ENCODE data around the gene CEP170B.

Gene CEP170B

DNA sequence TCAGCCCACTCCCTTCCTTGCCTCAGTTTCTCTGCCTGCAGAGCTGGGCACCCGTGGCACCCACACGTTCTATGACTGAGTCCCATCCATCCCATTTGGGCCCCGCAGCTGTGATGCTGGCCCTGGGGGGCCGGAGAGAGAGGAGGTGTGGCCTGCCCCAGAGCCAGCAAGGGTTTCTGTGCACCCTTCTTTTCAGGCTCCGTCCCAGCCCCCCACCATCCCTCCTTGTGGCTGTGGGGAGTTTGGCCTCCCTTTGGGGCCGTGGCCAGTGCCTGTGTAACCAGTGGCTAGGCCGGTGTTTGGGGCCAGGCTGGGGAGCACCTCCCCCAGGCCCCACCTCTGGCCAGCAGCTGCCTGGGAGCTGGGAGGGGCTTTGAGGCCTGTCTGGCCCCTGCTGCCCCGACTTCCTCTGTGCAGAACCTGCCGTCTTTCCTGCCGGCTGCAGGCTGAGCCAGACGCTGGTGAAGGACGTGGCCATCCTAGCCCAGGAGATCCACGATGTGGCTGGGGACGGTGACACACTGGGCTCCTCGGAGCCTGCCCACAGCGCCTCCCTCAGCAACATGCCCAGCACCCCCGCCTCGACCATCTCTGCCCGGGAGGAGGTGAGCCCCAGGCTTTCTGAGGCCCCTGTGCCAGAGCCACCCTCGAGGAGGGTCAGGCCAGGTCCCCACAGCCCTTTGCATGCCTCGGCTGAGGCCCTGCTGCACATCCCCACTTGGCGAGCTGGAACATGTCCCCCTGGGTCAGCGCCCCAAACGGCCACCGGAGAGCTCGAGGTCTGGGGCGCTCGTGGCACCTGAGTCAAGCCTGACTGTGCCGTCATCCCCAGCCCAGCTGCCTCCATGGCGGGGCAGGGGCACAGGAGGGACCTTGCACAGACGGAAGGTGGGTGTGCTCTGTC, 27.7 kb downstream of the CEP170B start:
- no peak overlapping the region for H3K9ac ChIP-seq (ENCODE audit: low read depth, low read length)
- no peak overlapping the region for H3K4me3 ChIP-seq (ENCODE audit: low read length)
- H3K27me3 ChIP-seq (ENCODE audit: control insufficient read depth, insufficient read depth, low read length) = no peaks in the 10 kb centered on the region
- peaks cover 14% of the 10 kb centered on the region for H3K36me3 ChIP-seq (ENCODE audit: insufficient read depth, low read length)
- H3K4me2 ChIP-seq (ENCODE audit: low read length) = no peak overlapping the region
- H3K9me3 ChIP-seq (replicated peaks; ENCODE audit: low read length) = no peaks in the 10 kb centered on the region
- no peaks in the 10 kb centered on the region for H3K4me1 ChIP-seq (ENCODE audit: control insufficient read depth, insufficient read depth, low read length)

DNA sequence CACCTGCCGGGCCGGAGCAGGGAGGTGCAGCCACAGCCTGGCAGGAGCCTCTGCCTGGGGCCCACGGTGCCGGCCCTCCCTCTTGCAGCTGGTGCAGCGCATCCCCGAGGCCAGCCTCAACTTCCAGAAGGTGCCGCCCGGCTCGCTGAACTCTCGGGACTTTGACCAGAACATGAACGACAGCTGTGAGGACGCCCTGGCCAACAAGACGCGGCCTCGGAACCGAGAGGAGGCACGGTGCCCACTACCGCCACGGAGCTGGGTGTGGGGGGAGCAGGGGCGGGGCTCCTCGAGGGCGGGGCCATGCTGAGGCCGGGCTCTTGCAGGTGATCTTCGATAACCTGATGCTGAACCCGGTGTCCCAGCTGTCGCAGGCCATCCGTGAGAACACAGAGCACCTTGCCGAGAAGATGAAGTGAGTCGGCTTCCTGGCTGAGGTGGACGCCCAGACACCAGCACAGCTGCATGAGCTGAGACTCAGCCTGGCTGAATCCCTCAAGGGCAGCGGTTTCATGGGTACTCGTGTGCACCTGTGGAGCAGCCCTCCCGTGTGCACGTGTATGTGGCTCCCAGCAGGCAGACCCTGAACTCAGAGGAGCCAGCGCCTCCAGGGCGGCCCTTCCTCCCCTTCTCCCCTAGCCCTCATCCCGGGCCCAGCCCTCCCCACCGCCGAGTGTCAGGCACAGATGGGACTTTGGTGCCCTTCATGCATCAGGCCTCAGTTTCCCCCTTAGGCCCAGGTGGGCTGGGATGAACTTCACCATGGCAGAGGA, 28.6 kb downstream of the CEP170B start:
- Histone ChIP-seq H3K9ac (ENCODE audit: low read depth, low read length) (no peak overlapping the region), H3K4me1 (ENCODE audit: control insufficient read depth, insufficient read depth, low read length) (no peaks in the 10 kb centered on the region)

DNA sequence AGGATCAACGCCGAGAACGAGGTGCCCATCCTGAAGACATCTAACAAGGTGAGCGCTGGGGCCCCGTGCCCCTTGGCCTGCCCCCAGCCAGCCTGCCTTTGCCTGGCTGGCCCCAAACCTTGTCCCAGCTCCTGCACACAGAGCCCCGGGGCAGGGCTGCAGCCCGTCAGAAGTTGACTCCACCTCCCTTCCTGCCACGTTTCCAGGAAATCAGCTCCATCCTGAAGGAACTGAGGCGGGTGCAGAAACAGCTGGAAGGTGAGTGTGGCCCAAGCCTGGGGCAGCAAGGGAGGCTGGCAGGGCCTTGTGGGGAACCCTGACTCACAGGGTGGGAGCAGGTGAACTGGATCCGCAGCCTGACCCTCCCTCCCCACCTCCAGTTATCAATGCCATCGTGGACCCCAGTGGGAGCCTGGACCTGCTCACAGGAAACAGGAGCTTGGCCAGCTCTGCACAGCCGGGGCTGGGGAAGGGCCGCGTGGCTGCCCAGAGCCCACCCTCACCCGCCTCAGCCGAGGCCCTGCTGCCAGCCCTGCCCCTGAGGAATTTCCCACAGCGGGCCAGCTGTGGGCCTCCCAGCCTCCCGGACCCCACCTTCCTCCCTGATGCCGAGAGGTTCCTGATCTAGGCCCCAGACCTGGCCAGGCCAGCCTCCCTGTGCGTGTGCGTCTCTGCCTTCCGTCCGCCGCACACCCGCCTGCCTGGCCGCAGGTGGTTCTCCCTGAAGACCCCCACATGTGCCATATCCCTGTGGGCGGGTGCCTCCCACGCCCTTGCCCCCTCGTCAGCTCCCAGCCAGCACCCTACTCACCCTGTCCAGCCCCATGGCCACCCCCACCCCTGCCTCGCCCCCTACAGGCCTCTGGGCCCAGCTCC, 29.5 kb downstream of the CEP170B start:
- H3K4me3 ChIP-seq (ENCODE audit: low read length) = no peak overlapping the region
- no peaks in the 10 kb centered on the region for H3K9me3 ChIP-seq (replicated peaks; ENCODE audit: low read length)
- H3K4me2 ChIP-seq (ENCODE audit: low read length) = no peak overlapping the region
- no peaks in the 10 kb centered on the region for H3K27me3 ChIP-seq (ENCODE audit: control insufficient read depth, insufficient read depth, low read length)
- H3K9ac ChIP-seq (ENCODE audit: low read depth, low read length) = no peak overlapping the region
- no peaks in the 10 kb centered on the region for H3K4me1 ChIP-seq (ENCODE audit: control insufficient read depth, insufficient read depth, low read length)
- H3K36me3 ChIP-seq (ENCODE audit: insufficient read depth, low read length) = peaks cover 4% of the 10 kb centered on the region

More for the DNA sequence above, 28.6 kb downstream of the CEP170B start:
- peaks cover 6% of the 10 kb centered on the region for H3K36me3 ChIP-seq (ENCODE audit: insufficient read depth, low read length)
- no peaks in the 10 kb centered on the region for H3K9me3 ChIP-seq (replicated peaks; ENCODE audit: low read length)
- no peak overlapping the region for H3K4me3 ChIP-seq (ENCODE audit: low read length)
- H3K4me2 ChIP-seq (ENCODE audit: low read length) = no peak overlapping the region
- no peaks in the 10 kb centered on the region for H3K27me3 ChIP-seq (ENCODE audit: control insufficient read depth, insufficient read depth, low read length)

DNA sequence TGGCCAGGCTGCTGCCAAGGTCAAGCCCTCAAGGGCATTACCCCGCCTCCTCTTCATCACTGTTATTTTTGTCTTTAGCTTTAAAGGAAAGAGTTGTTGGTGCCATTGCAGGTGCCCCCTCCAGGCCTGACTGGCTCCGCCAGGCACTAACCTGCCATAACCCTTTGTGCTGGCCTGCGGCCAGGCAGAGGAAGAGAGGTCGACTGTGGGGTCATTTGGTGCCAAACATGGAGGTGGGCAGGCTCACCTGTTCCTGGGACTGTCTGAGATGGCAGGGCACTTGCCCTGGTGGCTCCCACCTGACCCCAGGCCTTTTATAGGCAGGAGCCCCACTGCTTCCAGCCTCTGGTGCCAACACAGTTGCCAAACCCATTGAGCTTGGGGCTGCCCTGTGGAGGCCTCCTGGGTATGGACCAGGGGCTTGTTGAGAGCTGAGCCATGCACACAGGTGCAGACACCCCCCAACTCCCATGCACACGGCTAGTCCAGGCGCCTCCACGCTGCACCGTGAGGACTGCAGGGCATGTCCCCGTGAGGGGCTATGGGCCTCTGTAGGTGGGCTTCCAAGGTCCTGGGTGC, 30.2 kb downstream of the CEP170B start:
- peaks cover 4% of the 10 kb centered on the region for H3K36me3 ChIP-seq (ENCODE audit: insufficient read depth, low read length)
- H3K27me3 ChIP-seq (ENCODE audit: control insufficient read depth, insufficient read depth, low read length) = peaks cover 4% of the 10 kb centered on the region
- no peaks in the 10 kb centered on the region for H3K9me3 ChIP-seq (replicated peaks; ENCODE audit: low read length)
- no peak overlapping the region for H3K4me2 ChIP-seq (ENCODE audit: low read length)
- no peak overlapping the region for H3K9ac ChIP-seq (ENCODE audit: low read depth, low read length)
- no peaks in the 10 kb centered on the region for H3K4me1 ChIP-seq (ENCODE audit: control insufficient read depth, insufficient read depth, low read length)
- no peak overlapping the region for H3K4me3 ChIP-seq (ENCODE audit: low read length)

DNA sequence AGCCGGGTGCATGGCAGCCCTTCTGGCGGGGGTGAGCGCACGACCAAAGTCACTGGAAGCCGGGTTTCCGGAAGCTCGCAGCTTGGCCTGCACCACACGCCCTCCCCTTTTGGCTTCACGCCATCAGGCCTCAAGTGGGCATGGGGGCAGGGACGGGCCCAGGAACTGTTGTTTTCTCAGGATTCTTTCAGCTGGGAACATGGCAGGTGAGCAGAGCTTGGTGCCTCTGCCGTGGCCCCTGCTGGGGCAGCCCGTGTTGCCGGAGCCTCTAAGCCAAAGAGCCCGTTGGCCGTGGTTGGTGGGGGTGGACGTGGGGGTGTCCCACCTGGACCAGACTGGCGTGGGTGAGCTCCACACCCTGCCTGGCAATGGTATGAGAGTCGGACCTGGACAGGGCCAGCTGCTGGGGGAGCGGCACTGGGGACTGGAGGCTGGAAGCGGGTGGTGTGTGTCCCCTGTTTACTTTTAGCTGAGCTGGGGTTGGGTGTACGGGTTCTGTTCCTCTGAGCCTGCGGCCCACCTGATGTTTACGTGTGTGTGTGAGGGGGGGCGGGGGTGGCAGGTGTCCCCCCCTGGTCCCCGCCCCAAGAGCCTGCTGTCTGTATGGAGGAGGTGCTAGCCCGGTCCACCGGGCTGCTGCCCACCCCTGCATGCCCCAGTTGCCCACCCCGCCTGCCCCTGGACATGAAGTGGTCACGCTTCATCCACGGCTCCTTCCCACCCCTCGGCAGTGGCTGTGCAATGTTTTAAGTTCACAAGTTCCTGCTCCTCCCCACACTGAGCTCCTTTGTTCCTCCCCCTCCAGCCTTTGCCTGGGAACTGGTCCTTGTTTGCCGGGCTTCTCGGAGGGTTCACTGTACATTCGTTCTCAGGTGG, 31.0 kb downstream of the CEP170B start:
- Histone ChIP-seq H3K9ac (ENCODE audit: low read depth, low read length) (no peak overlapping the region), H3K4me1 (ENCODE audit: control insufficient read depth, insufficient read depth, low read length) (no peaks in the 10 kb centered on the region), H3K4me3 (ENCODE audit: low read length) (no peak overlapping the region), H3K27me3 (ENCODE audit: control insufficient read depth, insufficient read depth, low read length) (peaks cover 6% of the 10 kb centered on the region), H3K9me3 (replicated peaks; ENCODE audit: low read length) (no peaks in the 10 kb centered on the region), H3K36me3 (ENCODE audit: insufficient read depth, low read length) (peaks cover 4% of the 10 kb centered on the region), H3K4me2 (ENCODE audit: low read length) (no peak overlapping the region)

DNA sequence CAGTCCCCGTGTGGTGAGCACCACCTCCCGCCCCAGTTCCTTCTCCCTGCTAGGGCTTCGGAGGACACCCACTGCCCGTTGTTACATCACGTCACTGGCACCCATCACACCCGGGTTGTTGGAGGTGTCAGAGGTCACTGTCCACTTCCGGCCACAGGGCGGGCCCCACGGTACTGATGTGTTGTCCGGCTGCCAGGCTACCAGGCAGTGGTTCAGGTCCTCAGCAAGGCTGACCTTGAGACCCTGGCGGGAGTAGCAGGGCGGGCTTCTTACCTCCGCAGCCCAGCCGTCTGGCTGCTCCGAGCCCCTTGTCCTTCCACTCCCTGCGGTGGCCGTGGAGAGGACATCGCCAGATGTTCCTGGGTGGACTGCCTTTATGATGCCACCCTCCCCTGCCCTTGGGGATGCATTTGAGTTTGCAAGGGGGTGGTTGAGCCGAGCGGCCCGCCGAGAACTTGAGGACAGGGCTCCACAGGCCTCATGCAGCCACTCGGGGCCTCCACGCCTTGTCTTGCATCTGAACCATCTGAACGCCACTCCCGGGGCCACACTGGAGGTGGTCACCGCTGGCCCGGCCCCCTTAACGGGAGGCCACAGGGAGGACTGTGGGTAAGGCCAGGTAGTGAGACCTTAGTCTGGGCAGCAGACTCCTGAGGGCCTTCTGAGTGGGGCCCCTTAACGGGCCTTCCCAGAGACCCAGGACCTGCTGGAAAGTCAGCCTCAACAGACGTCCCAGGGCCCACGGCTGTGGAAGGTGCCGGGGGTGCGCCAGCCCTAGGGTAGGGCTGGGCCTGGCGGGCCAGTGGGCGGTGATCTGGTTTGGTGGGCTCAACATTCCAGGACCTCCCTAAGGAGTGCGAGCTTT, 32.5 kb downstream of the CEP170B start:
- Histone ChIP-seq H3K27me3 (ENCODE audit: control insufficient read depth, insufficient read depth, low read length) (peaks cover 6% of the 10 kb centered on the region), H3K4me2 (ENCODE audit: low read length) (no peak overlapping the region), H3K36me3 (ENCODE audit: insufficient read depth, low read length) (peaks cover 4% of the 10 kb centered on the region), H3K9me3 (replicated peaks; ENCODE audit: low read length) (no peaks in the 10 kb centered on the region), H3K4me3 (ENCODE audit: low read length) (no peak overlapping the region), H3K4me1 (ENCODE audit: control insufficient read depth, insufficient read depth, low read length) (no peaks in the 10 kb centered on the region), H3K9ac (ENCODE audit: low read depth, low read length) (no peak overlapping the region)

DNA sequence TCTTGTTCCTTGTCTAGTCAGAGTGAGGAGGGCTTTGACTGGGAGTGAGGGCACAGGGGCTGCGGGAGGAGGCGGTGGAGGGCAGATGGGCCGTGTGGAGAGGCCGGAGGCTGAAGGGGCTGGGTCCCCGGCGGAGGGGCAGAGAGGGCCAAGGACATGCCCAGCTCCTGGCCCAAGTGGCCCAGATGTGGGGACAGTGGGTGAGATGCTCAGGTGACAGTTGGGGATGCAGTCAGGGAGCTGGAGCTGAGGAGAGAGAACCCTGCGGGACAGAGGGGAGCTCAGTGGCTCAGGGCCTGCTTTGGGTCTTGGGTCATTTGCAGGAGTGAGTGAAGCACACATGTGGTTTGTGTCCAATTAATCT, 33.1 kb downstream of the CEP170B start:
- H3K9ac ChIP-seq (ENCODE audit: low read depth, low read length) = no peak overlapping the region
- peaks cover 4% of the 10 kb centered on the region for H3K36me3 ChIP-seq (ENCODE audit: insufficient read depth, low read length)
- H3K4me1 ChIP-seq (ENCODE audit: control insufficient read depth, insufficient read depth, low read length) = no peaks in the 10 kb centered on the region
- H3K9me3 ChIP-seq (replicated peaks; ENCODE audit: low read length) = no peaks in the 10 kb centered on the region
- H3K27me3 ChIP-seq (ENCODE audit: control insufficient read depth, insufficient read depth, low read length) = peaks cover 6% of the 10 kb centered on the region
- H3K4me2 ChIP-seq (ENCODE audit: low read length) = no peak overlapping the region
- no peak overlapping the region for H3K4me3 ChIP-seq (ENCODE audit: low read length)

DNA sequence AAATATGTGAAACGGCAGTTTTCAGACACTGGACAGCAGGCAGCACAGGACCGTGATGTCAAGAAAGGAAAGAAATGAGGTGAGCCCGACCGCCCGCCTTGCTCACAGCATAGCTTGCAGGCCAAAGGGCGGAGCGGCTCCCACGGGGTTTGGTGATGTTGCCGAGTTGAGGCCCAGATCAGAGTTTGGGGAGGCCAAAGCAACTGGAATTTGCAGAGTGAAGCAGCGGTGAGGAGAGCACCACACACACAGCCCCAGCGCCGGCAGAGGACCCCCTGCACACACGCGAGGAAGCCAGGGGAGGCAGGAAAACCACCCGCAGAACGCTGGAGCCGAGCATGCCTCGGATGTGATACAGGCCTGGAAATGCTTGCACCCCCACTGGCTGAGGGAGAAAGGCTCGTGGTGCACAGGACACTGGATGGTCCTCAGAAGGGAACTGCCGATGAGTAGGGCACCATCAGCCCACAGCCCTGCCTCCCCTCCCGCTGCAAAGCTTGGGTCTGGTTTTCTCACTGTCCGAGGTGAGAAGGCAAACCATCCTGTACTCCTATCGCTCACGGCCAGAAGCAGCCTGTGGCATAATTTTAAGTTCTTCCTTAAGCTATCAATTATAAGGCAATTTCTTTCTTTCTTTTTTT, 33.9 kb downstream of the CEP170B start:
- H3K4me1 ChIP-seq (ENCODE audit: control insufficient read depth, insufficient read depth, low read length) = no peaks in the 10 kb centered on the region
- H3K27me3 ChIP-seq (ENCODE audit: control insufficient read depth, insufficient read depth, low read length) = peaks cover 6% of the 10 kb centered on the region
- no peaks in the 10 kb centered on the region for H3K36me3 ChIP-seq (ENCODE audit: insufficient read depth, low read length)
- H3K9ac ChIP-seq (ENCODE audit: low read depth, low read length) = no peak overlapping the region
- no peak overlapping the region for H3K4me3 ChIP-seq (ENCODE audit: low read length)
- no peak overlapping the region for H3K4me2 ChIP-seq (ENCODE audit: low read length)
- no peaks in the 10 kb centered on the region for H3K9me3 ChIP-seq (replicated peaks; ENCODE audit: low read length)

DNA sequence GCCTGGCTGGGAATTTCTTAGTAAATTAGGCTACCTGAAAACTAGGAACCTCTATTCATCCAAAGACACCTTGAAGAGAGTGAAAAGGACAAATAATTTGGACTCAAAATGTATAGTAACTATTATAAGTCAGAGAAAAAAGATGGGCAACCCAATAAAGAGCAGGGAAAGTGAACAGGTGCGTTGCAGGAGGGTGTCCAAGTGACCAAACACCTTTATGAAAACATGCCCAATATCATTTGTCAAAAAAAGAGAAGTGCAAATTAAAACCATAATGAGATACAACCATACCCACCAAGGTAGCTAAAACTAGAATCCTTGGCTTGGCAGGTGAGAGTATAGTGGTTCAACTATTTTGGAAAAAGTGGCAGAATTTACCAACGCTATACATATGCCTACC, 34.7 kb downstream of the CEP170B start:
- Histone ChIP-seq H3K36me3 (ENCODE audit: insufficient read depth, low read length) (no peaks in the 10 kb centered on the region), H3K4me1 (ENCODE audit: control insufficient read depth, insufficient read depth, low read length) (no peaks in the 10 kb centered on the region), H3K9ac (ENCODE audit: low read depth, low read length) (no peak overlapping the region), H3K4me3 (ENCODE audit: low read length) (no peak overlapping the region), H3K9me3 (replicated peaks; ENCODE audit: low read length) (no peaks in the 10 kb centered on the region), H3K4me2 (ENCODE audit: low read length) (no peak overlapping the region), H3K27me3 (ENCODE audit: control insufficient read depth, insufficient read depth, low read length) (peaks cover 11% of the 10 kb centered on the region)

Measured in skeletal muscle satellite cell (primary cell).